HG03103 (cell line): ENCODE data around the gene TMEM163.

Experiments used
- ATAC-seq: cut with Tn5 transposase; IDR thresholded peaks from one replicate; pipeline ENCODE4 v1.9.1; 2021; ENCODE audit warnings: low read depth; ENCODE audit not compliant: unreplicated experiment

The TMEM163 gene

DNA sequence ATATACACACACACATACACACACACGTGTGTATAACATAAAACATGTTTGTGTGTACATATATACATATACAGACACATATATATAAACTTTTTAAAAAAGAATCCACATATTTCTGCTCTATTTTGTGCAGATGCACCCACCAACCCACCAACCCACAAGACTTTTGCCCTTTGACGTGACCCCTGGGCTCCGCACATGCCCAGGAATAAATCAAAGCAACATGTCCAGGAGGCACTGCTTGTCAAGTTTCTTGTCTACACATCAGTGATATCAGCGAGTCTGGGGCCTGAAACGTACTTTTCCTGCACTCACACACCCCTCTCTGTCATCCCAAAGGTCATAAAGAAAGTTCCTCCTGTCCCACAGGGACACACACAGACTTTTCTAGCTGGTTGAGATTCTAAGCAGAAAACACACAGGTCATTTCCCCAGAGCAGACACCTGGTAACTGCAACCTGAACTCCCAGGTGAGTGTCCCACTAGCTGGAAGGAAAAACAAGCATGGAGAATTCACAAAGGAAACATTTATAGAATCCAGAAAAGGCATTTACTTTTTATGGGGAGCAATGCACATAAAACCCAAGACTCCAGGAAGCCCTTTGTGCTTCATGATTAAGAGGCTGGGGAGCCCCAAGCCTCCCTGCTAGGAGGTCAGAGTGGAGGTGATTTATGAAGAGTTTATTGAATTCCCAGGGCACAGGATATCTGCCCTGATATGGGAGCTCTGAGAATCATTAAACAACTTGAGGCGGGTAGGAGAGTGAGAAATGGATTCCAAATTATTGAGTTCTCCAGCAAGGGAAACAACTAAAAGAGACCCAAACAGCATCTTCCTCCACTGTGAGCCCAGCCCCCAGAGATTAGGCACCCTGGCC, 253.3 kb downstream of the TMEM163 start:
- ATAC-seq = no peak

DNA sequence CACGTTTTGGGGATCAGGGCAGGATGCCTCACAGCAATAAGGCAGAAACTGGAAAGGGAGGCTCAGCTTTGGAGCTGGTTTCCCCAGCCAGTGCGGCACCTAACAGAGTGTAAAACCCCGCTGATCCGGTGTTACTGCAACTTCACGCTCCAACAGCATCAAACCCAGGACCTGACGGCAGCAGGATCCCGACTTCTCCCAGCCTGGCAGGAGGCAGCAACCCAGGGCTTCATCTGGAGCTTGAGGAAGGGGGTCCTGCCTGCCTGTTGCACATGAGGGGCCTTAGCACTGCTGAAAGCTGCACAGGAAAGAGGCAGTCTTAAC, 255.1 kb downstream of the TMEM163 start:
- ATAC-seq = no peak

DNA sequence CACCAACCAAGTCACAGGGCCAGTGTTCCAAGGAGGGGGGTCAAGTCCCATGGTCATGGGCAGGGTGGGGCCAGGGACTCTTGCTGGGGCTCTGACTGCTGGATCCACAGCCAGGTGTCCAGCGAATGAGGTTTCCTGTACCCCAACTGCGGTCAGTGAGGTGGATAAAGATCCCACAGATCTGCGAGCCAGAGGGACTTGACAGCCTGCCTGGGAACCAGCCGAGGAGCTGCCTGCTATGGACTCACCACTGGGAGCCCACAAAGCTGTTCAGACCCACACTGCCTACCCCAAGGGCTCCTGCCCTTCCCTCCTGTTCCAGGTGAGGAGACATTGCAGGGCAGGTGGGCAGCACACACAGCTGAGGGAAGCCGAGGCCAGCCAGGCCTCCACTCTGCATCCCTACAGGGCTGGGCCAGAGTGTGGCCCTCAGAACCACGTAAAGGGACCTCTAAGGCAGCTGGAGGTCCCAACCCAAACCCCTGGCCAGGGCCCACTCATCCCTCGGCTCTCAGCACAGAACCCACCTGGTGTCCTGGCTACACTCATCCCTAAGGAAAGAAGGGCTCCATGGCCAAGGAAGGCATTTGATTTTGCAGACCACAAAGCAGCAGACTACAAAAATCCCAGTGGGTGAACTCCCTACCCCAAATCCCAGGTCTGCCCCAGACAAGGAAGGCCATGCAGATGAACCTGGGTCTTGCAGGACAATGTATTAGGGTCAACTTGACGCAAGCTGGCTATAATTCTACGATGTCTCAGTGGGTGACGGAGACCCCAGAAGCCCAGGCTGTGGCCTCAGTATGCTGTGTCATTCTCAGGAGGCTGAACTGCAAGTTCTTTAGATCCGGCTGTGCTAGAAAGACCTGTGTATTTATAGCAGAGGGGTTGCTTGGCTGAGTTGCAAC, 255.8 kb downstream of the TMEM163 start:
- no peak for ATAC-seq

GRCh38 chr2:134462275-134462674, 256.5 kb downstream of the TMEM163 start:
- ATAC-seq = no peak

DNA sequence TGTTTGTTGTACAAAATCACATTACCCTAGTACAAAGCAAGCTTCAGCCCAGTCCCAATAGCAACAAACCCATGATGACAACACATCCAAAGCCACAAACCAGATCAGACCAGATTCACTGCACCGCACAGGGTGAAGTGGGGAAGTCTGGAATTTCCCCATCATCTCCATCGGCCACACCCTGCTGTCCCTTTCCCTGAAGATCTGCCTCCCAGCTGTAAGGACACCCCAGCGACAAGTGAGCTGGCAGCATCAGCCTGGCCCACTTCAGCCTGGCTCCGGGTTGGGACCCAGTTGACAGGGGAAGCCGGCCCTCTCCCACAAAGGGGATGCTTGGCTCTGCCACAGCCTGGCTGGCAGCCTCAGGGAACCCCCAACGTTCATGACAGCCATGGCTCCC, 257.3 kb downstream of the TMEM163 start:
- ATAC-seq = no peak

GRCh38 chr2:134460583-134460998, 258.2 kb downstream of the TMEM163 start:
- peak; percentile 84 for ATAC-seq

- no peak for ATAC-seq
These were observed 258.9 kb downstream of the TMEM163 start for GRCh38 chr2:134459706-134460406.

- ATAC-seq = no peak
These were observed 259.9 kb downstream of the TMEM163 start for GRCh38 chr2:134458950-134459349.

GRCh38 chr2:134458473-134458853, 260.3 kb downstream of the TMEM163 start:
- ATAC-seq = no peak

DNA sequence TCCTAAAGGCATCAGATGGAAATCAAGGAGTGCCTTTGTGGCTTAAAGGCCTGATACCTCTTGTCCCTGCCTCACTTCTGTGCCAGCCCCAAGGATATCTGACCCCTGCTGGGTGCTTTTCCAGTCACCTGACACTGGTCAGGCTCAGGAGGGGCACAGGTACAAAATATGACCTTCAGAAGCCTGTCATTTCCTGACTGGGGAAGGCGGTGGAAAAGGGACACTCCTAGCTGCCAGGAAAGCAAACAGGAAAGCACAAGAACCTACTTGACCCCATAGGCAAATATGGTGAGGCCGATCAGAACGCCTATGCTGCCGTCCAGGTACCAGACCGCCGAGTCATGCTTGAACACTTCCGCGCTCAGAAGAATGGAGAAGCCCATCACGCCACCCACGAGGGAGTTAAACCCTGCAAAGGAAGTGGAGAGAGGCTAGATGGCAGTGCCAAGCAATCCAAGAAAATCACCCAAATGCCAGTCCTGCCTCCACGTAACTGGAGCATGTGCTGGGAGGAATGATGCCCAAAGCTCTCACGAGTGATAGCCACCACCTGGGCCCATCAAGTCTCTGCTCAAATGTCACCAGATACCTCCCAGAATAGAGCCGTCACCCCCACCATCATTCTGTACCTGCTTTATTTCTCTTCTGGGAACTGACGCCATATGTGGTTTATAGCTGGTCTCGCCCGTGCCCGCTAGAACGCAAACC, 260.9 kb downstream of the TMEM163 start:
- no peak for ATAC-seq

- ATAC-seq = no peak
These were observed 261.4 kb downstream of the TMEM163 start for GRCh38 chr2:134457353-134457752.

- no peak for ATAC-seq
These were observed 263.4 kb downstream of the TMEM163 start for GRCh38 chr2:134455426-134455825.

- no peak for ATAC-seq
These were observed 263.9 kb downstream of the TMEM163 start for GRCh38 chr2:134454931-134455330.

DNA sequence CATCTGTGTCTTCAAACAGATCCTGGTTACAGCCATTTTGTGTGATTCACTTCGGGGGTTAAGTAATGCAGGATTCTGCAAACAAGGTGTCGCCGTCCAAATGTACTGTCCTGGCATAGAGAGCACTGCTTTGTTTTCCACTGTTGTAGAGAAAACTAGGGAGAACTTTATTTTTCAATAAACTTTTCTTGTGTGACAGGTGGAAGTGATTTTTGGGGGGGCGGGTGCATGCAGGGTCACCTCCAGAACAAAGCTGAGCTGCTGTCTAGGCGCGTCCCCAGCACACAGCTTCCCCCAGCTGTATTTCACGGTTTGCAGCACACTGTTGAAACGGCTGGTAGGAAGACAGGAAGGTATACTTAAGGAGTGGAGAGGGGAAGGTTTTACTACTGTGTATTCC, 264.4 kb downstream of the TMEM163 start:
- no peak for ATAC-seq

GRCh38 chr2:134453973-134454372, 264.8 kb downstream of the TMEM163 start:
- no peak for ATAC-seq

DNA sequence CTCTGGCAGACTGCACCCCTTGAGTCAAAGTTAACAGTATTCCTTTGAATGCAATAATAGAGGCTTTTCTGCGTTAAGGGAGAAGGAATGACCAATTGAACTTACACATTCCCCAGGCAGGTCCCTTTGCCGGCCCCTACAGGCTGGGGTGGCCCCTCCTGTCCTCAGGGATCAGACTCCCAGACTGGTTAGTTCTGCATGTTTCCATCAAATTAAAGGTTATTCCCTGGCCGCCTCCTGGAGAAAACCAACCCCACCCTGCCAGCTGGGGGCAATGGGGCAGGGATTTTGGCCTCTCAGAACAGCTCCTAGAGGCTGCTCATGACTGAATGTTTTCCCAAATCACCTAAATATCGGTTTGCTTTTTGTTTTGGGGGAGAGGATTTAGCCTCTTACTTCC, 265.3 kb downstream of the TMEM163 start:
- no peak for ATAC-seq

DNA sequence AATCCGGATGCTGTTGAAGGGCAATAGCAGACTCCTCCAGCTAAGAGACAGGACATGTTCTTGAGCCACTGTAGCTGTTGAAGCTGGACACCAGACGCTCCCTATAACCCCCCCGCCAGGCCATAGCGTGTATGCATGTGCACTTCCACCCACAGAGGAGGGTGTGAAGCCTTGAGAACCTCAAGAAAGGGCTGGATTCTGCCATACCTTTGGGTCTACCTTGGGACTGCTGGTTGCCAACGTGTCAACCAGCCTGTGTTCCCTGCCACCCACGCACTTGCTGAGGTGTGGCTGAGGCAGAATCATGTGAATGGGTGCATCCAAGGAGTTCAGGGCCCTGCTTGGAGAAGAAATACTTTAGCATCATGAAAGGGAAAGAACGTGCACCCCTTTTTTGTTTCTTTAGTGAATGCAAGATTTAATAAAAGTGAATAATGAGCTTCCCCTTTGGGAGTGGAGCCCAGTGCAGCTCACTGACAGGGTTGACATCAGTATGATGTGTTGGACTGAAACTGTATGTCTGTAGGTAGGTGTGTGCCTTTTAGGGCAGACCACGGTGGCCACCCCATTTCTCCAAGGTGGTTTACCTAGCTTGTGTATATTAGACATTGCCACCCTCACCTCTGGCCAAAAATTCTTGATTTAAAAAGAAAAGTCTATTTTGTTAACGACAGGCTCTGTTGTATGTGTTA, 266.6 kb downstream of the TMEM163 start:
- ATAC-seq = no peak

- no peak for ATAC-seq
These were observed 267.5 kb downstream of the TMEM163 start for GRCh38 chr2:134451347-134451630.

GRCh38 chr2:134449751-134450513, 268.9 kb downstream of the TMEM163 start:
- no peak for ATAC-seq
